22Rv1 (cell line): ENCODE measurements around the gene AGTRAP.

Experiments
- H3K27ac ChIP-seq: fragments of 450-650 bp; 2 replicates; pipeline ENCODE4 v1.5.1; 2017
- ZFX ChIP-seq: fragments of 450-650 bp; IDR thresholded peaks from 2 replicates; pipeline ENCODE4 v1.6.1; 2017; ENCODE audit warnings: antibody characterized with exemption, borderline replicate concordance
- TF ChIP-seq, protein P1 (sequence below): fragments of 450-650 bp; IDR thresholded peaks from 2 replicates; pipeline ENCODE4 v1.5.1; 2017; ENCODE audit warnings: mild to moderate bottlenecking

The AGTRAP gene

DNA sequence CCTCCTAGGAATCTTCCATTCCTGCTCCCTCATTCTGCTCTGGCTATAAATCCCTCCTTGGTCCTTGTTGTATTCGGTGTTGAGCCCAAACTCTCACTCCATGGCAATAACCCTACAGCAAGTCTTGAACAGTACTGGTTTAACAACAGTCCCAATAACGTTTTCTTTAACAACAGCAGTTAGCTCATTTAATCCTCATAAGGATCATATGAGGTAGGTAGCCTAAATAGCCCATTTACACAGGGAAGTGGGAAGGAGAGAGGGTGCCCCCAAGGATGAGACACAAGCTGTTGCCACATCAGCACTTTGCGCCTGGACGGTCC is 444 bp upstream of the AGTRAP start:
- H3K27ac ChIP-seq = peak overlapping the region; percentile 94
- TF ChIP-seq, protein P1, sequence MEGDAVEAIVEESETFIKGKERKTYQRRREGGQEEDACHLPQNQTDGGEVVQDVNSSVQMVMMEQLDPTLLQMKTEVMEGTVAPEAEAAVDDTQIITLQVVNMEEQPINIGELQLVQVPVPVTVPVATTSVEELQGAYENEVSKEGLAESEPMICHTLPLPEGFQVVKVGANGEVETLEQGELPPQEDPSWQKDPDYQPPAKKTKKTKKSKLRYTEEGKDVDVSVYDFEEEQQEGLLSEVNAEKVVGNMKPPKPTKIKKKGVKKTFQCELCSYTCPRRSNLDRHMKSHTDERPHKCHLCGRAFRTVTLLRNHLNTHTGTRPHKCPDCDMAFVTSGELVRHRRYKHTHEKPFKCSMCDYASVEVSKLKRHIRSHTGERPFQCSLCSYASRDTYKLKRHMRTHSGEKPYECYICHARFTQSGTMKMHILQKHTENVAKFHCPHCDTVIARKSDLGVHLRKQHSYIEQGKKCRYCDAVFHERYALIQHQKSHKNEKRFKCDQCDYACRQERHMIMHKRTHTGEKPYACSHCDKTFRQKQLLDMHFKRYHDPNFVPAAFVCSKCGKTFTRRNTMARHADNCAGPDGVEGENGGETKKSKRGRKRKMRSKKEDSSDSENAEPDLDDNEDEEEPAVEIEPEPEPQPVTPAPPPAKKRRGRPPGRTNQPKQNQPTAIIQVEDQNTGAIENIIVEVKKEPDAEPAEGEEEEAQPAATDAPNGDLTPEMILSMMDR = no peak
- no peak for TF ChIP-seq ZFX

DNA sequence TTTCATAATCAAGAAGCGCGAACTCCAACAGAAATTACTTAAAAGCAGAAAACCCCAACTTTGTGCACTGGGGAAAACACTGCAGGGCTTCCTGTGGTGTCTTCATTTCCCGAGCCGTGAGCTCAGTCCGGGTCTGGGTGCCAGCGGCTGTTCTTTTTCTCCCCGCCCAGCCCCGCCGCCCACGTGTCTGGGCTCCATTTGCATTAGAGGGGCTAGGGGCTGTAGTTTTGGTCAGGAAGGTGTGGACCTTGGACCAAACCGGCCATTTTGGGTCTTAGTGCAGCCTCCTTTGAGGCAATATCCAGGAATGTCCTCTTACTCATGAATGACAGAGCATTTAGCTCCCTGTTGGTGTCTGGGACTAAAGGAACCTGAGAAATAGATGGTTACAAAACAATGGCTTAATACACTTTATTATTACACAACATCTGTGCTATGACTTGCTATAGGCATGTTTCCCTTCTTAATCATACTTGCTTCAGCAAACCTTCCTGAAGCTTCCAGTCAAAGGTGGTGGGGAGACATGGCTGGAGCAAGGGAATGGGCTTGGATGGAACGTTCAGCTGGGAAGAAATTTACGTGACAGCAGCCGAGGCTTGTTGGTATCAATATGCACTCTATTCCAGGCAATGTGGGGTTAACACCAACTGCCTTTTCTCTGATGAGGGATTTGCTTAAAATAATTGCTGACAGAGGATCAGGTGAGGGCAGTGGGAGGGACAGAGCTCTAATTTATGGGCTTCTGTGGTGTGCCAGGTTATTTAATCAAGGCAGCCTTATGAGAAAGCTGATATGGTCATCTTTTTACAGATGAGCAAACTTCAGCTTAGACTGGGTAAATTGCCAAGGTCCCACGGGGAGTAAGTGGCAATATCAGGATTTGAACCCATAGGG is 1.1 kb downstream of the AGTRAP start:
- peak overlapping the region; percentile 94 for H3K27ac ChIP-seq
- TF ChIP-seq, protein P1 = no peak
- no peak for TF ChIP-seq ZFX

DNA sequence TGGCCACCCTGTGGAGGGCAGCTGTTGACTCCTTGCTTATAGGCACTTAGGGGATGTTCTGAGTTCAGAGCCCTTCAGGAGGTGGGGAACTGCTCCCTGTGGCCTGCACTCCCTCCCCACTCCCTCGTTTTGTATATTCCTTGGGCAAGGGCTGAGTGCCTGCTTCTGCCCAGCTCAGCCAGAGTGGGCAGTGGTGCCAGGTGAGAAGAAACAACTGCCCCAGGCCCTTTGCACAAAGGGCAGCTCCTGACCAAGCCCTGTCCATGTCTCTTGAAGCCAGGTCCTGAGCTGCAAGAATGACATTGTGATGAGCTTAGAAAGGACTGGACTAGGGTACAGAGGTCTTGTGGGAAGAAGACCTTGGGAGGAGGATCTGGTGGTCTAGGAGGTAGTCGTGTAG is 2.2 kb downstream of the AGTRAP start:
- TF ChIP-seq, protein P1 = no peak
- TF ChIP-seq ZFX = no peak
- peak overlapping the region; percentile 94 for H3K27ac ChIP-seq

DNA sequence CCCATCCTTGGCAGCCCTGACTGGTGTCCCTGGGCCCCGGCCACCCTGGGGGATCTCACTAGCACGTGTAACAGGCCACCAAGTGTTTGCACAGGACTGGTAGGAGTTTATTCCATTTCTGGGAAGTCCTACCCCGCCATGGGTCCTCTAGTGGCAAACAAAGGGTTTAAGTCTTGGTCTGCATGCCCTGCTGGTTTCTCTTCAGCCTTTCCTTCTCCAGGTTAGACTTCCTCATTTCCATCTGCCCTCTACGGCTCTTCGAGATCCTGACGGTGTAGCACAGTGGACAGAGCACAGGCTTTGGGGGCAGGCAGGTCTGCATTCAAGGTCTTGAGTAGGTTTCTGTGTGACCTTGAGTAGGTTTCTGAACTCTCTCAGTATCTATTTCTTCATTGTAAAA is 2.8 kb downstream of the AGTRAP start:
- TF ChIP-seq ZFX = no peak
- TF ChIP-seq, protein P1 = no peak
- no peak overlapping the region for H3K27ac ChIP-seq

DNA sequence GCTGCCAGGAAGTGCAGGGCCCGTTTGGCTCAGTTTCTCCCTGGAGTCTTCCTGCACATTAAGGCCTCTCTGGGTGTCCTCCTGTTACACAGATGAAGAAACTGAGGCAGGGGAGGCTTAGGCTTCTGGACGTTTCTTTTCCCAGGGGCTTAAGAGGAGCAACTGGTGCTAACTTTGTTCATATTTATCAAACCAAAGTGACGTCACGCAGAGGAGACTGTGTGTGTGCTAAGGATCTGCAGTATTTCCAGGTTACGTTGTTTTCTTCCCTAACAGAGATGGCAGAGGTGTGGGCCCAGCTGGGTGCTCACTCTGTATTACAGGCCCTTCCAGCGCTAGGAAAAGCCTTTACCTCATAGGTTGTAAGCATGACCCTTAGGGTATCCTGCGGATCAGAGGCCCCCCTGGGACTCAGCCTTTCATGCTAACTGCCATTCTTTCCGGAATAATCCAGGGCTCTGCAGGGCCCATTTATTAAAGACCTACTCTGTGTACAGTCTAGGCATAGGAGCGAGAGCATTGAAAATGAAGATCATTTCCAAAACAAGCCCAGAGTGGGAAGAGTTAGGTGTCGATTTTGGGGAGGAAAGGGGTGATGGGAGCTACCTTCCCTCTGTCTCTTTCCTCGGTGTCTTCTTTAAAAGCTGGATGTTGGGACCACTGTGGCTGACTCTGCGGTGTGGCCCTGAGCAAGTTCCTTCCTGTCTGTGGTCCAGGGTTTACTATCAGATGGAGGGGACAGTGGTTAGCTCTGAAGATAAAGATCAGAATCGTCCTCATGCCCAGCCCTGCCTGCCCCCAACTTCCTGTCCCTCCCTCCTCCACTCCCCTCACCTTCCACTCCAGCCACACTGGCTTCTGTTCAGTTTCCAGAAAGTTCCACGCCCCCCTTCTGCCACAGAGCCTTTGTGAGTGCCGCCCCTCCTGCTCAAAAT is 4.6 kb downstream of the AGTRAP start:
- no peak for TF ChIP-seq ZFX
- TF ChIP-seq, protein P1 = no peak
- no peak overlapping the region for H3K27ac ChIP-seq

DNA sequence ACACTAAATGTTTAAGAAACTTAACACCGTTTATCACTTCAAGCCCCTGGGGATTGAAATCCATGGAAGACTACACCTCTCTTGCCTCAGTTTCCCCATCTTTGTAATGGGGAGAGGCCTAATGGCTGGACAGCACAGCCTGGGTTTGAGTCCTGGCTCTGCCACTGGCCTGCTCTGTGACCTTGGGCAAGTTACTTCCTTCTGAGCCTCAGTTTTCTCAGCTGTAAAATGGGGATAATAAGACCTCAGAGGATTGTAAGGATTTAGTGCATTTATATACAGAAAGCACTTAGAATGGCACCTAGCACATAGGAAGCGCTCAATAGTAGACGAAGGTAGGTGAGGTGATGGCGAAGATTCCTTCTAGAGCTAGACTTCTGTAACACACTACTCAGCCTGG is 5.5 kb downstream of the AGTRAP start:
- no peak overlapping the region for H3K27ac ChIP-seq
- TF ChIP-seq, protein P1 = no peak
- TF ChIP-seq ZFX = no peak
